OCI-LY7 (cell line): ENCODE results near the gene ADD1. TPM values are rescaled to one million over a fixed set of nuclear protein-coding genes. Genes with fewer than 3 reads are reported as not detected.

Experiments
- BruUV-seq: library from RNA; stranded (reverse); fragments of 400-500 nt; replicated peaks from 2 replicates; lab custom pipeline; 2021; lab: Mats Ljungman, UMichigan
- CTCF ChIA-PET: fragments of 300-600 bp; sonication (Branson Sonifier 250); formaldehyde crosslinking; loops from one replicate; lab custom pipeline; 2022; ENCODE audit warnings: antibody characterized with exemption; ENCODE audit not compliant: unreplicated experiment; lab: Charles Lee
- POLR2A ChIA-PET: fragments of 300-600 bp; sonication (Branson Sonifier 250); formaldehyde crosslinking; loops from one replicate; lab custom pipeline; 2022; ENCODE audit warnings: antibody characterized with exemption; lab: Charles Lee
- DNase-seq: peaks from one replicate; pipeline ENCODE4 v3.0.0-alpha.2; 2015; ENCODE audit warnings: low spot score
- H2AFZ ChIP-seq: fragments of 200-600 bp; sonication (generic), shearing (Covaris generic); 2 replicates; pipeline ENCODE4 v1.6.1; 2014; ENCODE audit warnings: mild to moderate bottlenecking, antibody characterized with exemption, low read length, moderate library complexity
- H3K27ac ChIP-seq: fragments of 200-600 bp; sonication (generic); 2 replicates; pipeline ENCODE4 v1.5.1; 2014; ENCODE audit warnings: mixed run types, low read depth, mild to moderate bottlenecking, moderate library complexity, low read length, inconsistent platforms; ENCODE audit not compliant: poor library complexity, severe bottlenecking
- H3K36me3 ChIP-seq: fragments of 200-600 bp; sonication (generic); 2 replicates; pipeline ENCODE4 v1.6.1; 2014; ENCODE audit warnings: mild to moderate bottlenecking, antibody characterized with exemption, low read length, moderate library complexity, mixed read lengths; ENCODE audit not compliant: insufficient read depth
- H3K4me1 ChIP-seq: fragments of 200-600 bp; sonication (generic); 2 replicates; pipeline ENCODE4 v1.5.1; 2014; ENCODE audit warnings: mild to moderate bottlenecking, low read length; ENCODE audit not compliant: insufficient read depth, poor library complexity, severe bottlenecking
- H3K4me2 ChIP-seq: fragments of 200-600 bp; sonication (generic); 2 replicates; pipeline ENCODE4 v1.6.1; 2014; ENCODE audit warnings: mild to moderate bottlenecking, low read length
- H3K4me3 ChIP-seq: fragments of 200-600 bp; sonication (generic); 2 replicates; pipeline ENCODE4 v1.5.1; 2014; ENCODE audit warnings: mild to moderate bottlenecking, low read depth, low read length; ENCODE audit not compliant: poor library complexity, severe bottlenecking
- H3K79me2 ChIP-seq: fragments of 200-600 bp; sonication (generic); 2 replicates; pipeline ENCODE4 v1.6.1; 2016; ENCODE audit warnings: low read depth, mild to moderate bottlenecking, low read length, moderate library complexity, mixed read lengths; ENCODE audit not compliant: insufficient read depth
- H3K9me2 ChIP-seq: fragments of 200-600 bp; sonication (generic); 2 replicates; pipeline ENCODE4 v1.6.1; 2016; ENCODE audit warnings: mild to moderate bottlenecking, low read length, mixed read lengths; ENCODE audit not compliant: insufficient read depth
- H3K9me3 ChIP-seq: fragments of 200-600 bp; sonication (generic); 2 replicates; pipeline ENCODE4 v1.6.1; 2014; ENCODE audit warnings: mild to moderate bottlenecking, mixed run types, low read length, mixed read lengths
- H4K20me1 ChIP-seq: fragments of 200-600 bp; sonication (generic); 2 replicates; pipeline ENCODE4 v1.6.1; 2014; ENCODE audit warnings: mild to moderate bottlenecking, antibody characterized with exemption, low read length, moderate library complexity, mixed read lengths; ENCODE audit not compliant: insufficient read depth
- EZH2phosphoT487 ChIP-seq: fragments of 200-600 bp; sonication (generic); IDR thresholded peaks from 2 replicates; pipeline ENCODE4 v1.6.1; 2018; ENCODE audit warnings: low read depth, borderline replicate concordance, mild to moderate bottlenecking, mixed run types, antibody characterized with exemption, low read length, moderate library complexity, mixed read lengths
- intact Hi-C: fragments of 100-400 bp; cut with micrococcal nuclease; formaldehyde crosslinking; loops from one replicate; pipeline ENCODE4 v1.10.0; 2022; ENCODE audit not compliant: unreplicated experiment
- total RNA-seq, 2 experiments: library from RNA; depleted of rRNA in 1 of 2; stranded (reverse); fragments of >200 nt in 1 of 2; shearing (Covaris generic) in 1 of 2; gene quantifications; 2 replicates each; pipeline ENCODE4 v1.2.3, GENCODE V29; 2014 to 2022
- TF ChIP-seq, protein P1 (sequence below): fragments of 200-600 bp; sonication (generic); conservative IDR thresholded peaks from 2 replicates; pipeline ENCODE4 v1.5.1; 2014; ENCODE audit warnings: mild to moderate bottlenecking, antibody characterized with exemption, low read length, moderate library complexity, mixed read lengths

ADD1 gene
- total RNA-seq, 2 experiments from 2014 or later = 85.3 to 108 TPM

DNA sequence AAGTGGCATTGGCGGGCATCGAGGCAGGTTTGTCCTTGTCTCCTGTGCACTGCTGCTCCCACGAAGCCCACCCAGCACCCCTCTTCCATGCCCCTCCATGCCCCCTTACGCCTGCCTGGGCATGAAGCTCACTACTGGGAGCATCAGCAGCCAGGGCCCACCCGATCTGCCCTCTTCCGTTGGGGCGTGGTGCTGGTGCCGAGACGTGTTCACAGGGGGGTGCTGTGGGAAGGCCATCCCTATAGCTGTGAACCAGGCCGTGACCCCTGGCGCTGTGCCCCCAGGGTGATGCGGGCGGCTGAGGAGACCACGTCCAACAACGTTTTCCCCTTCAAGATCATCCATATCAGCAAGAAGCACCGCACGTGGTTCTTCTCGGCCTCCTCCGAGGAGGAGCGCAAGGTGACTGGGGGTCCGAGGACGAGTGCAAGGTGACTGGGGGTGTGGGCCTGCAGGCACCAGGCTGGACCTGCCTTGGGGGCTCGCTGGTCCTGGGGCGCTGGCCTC lies 19.3 kb upstream of the ADD1 start:
- H3K9me2 ChIP-seq = no peaks in the 10 kb centered on the region
- no peaks in the 10 kb centered on the region for H3K4me1 ChIP-seq
- DNase-seq = no peak
- BruUV-seq = no TSS peak
- no peak overlapping the region for H2AFZ ChIP-seq
- intact Hi-C loops = no loop called here
- no peaks in the 10 kb centered on the region for H3K9me3 ChIP-seq
- ChIA-PET CTCF (no interaction called here), POLR2A (no interaction called here)
- H3K4me3 ChIP-seq = no peak overlapping the region
- no peak overlapping the region for H3K27ac ChIP-seq
- no peaks in the 10 kb centered on the region for H3K79me2 ChIP-seq
- H3K4me2 ChIP-seq = no peak overlapping the region
- H3K36me3 ChIP-seq = no peaks in the 10 kb centered on the region
- TF ChIP-seq, protein P1, sequence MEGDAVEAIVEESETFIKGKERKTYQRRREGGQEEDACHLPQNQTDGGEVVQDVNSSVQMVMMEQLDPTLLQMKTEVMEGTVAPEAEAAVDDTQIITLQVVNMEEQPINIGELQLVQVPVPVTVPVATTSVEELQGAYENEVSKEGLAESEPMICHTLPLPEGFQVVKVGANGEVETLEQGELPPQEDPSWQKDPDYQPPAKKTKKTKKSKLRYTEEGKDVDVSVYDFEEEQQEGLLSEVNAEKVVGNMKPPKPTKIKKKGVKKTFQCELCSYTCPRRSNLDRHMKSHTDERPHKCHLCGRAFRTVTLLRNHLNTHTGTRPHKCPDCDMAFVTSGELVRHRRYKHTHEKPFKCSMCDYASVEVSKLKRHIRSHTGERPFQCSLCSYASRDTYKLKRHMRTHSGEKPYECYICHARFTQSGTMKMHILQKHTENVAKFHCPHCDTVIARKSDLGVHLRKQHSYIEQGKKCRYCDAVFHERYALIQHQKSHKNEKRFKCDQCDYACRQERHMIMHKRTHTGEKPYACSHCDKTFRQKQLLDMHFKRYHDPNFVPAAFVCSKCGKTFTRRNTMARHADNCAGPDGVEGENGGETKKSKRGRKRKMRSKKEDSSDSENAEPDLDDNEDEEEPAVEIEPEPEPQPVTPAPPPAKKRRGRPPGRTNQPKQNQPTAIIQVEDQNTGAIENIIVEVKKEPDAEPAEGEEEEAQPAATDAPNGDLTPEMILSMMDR = no peak
- TF ChIP-seq EZH2phosphoT487 = no peak
- H4K20me1 ChIP-seq = no peaks in the 10 kb centered on the region

GRCh38 chr4:2824836-2825381 lies 18.7 kb upstream of the ADD1 start:
- no TSS peak for BruUV-seq
- no peaks in the 10 kb centered on the region for H3K36me3 ChIP-seq
- DNase-seq = no peak

GRCh38 chr4:2825740-2826139 lies 17.9 kb upstream of the ADD1 start:
- DNase-seq = no peak
- Histone ChIP-seq H3K36me3 (no peaks in the 10 kb centered on the region), H3K4me1 (no peaks in the 10 kb centered on the region), H3K27ac (no peak overlapping the region), H2AFZ (no peak overlapping the region), H3K4me2 (no peak overlapping the region), H3K4me3 (no peak overlapping the region), H4K20me1 (no peaks in the 10 kb centered on the region), H3K79me2 (no peaks in the 10 kb centered on the region), H3K9me3 (no peaks in the 10 kb centered on the region), H3K9me2 (no peaks in the 10 kb centered on the region)
- POLR2A ChIA-PET = no interaction called here
- TF ChIP-seq, protein P1 = no peak
- TF ChIP-seq EZH2phosphoT487 = no peak
- intact Hi-C loops = no loop called here
- CTCF ChIA-PET = no interaction called here
- no TSS peak for BruUV-seq

More at GRCh38 chr4:2824836-2825381, 18.7 kb upstream of the ADD1 start:
- no peak overlapping the region for H3K4me3 ChIP-seq
- no peaks in the 10 kb centered on the region for H3K9me2 ChIP-seq
- CTCF ChIA-PET = no interaction called here
- no peaks in the 10 kb centered on the region for H4K20me1 ChIP-seq
- no peaks in the 10 kb centered on the region for H3K4me1 ChIP-seq
- intact Hi-C loops = no loop called here
- TF ChIP-seq, protein P1 = no peak
- no peak for TF ChIP-seq EZH2phosphoT487
- H3K4me2 ChIP-seq = no peak overlapping the region
- no peaks in the 10 kb centered on the region for H3K9me3 ChIP-seq
- H3K79me2 ChIP-seq = no peaks in the 10 kb centered on the region
- no peak overlapping the region for H3K27ac ChIP-seq
- POLR2A ChIA-PET = no interaction called here
- H2AFZ ChIP-seq = no peak overlapping the region
